ENCODE results near the gene RNF112.
"Not testable (repeated sequence)": the region's sequence is repeated elsewhere in the genome, so short reads cannot be mapped to it uniquely, and the experiment has no call there.

DNA sequence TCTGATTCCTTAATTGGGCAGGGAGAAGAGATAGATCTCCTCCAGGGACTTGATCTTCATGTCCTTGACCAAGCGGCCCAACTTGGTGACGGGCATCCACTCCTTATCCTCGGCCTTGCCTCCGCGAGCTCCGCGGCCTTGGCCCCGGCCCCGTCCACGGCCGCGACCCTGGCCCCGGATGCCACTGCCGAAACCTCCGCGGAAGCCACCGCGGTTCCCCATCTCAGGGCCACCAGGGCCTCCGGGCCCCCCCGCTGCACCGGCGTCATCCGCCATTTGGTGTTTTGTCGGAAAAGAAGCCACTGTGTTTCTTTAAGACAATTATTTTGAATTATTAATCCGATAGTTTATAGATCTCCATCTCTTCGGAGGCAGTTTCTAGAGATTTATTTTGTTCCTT is 35.5 kb downstream of the RNF112 start:
- TF ChIP-seq, protein P1, sequence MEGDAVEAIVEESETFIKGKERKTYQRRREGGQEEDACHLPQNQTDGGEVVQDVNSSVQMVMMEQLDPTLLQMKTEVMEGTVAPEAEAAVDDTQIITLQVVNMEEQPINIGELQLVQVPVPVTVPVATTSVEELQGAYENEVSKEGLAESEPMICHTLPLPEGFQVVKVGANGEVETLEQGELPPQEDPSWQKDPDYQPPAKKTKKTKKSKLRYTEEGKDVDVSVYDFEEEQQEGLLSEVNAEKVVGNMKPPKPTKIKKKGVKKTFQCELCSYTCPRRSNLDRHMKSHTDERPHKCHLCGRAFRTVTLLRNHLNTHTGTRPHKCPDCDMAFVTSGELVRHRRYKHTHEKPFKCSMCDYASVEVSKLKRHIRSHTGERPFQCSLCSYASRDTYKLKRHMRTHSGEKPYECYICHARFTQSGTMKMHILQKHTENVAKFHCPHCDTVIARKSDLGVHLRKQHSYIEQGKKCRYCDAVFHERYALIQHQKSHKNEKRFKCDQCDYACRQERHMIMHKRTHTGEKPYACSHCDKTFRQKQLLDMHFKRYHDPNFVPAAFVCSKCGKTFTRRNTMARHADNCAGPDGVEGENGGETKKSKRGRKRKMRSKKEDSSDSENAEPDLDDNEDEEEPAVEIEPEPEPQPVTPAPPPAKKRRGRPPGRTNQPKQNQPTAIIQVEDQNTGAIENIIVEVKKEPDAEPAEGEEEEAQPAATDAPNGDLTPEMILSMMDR (IDR thresholded peaks at IDR 0.05): not testable (repeated sequence)
- not testable (repeated sequence) for TF ChIP-seq POLR2A, POLR2AphosphoS5, EP300 (IDR thresholded peaks at IDR 0.05)

Measured in upper lobe of left lung (tissue), 4 donors.